ENCODE measurements around the gene USP54. TPM values are rescaled to one million over a fixed set of nuclear protein-coding genes. Genes with fewer than 3 reads are reported as not detected.
A peak's percentile ranks its signal among the peaks of the same experiment; 100 is the strongest.

The USP54 gene
- total and polyA plus RNA-seq, 3 donors from 2014 or later = 40.7 to 77.9 (median 61.3) TPM

GRCh38 chr10:73589563-73590126, 1.5 kb downstream of the USP54 start:
- peak; percentile 48 for DNase-seq
- TF ChIP-seq, protein P1, sequence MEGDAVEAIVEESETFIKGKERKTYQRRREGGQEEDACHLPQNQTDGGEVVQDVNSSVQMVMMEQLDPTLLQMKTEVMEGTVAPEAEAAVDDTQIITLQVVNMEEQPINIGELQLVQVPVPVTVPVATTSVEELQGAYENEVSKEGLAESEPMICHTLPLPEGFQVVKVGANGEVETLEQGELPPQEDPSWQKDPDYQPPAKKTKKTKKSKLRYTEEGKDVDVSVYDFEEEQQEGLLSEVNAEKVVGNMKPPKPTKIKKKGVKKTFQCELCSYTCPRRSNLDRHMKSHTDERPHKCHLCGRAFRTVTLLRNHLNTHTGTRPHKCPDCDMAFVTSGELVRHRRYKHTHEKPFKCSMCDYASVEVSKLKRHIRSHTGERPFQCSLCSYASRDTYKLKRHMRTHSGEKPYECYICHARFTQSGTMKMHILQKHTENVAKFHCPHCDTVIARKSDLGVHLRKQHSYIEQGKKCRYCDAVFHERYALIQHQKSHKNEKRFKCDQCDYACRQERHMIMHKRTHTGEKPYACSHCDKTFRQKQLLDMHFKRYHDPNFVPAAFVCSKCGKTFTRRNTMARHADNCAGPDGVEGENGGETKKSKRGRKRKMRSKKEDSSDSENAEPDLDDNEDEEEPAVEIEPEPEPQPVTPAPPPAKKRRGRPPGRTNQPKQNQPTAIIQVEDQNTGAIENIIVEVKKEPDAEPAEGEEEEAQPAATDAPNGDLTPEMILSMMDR (IDR thresholded peaks at IDR 0.05) = no peak
- no peak for TF ChIP-seq POLR2A (IDR thresholded peaks at IDR 0.05)
- no peak overlapping the region for H3K4me3 ChIP-seq
- intact Hi-C loops (cut with DNase I; ENCODE audit: low total_unique reads) = no loop called here
- 81 to 85% methylated on average over 3 of the region's 3 CpGs for WGBS, 2 donors
- H3K27ac ChIP-seq = peak overlapping the region in 1 of 2 donors; percentile 75
- no peaks in the 10 kb centered on the region for H3K36me3 ChIP-seq (ENCODE audit: low read depth, missing control alignments)
- no peaks in the 10 kb centered on the region for H3K27me3 ChIP-seq
- H3K9me3 ChIP-seq = no peaks in the 10 kb centered on the region
- peaks cover 29% of the 10 kb centered on the region for H3K4me1 ChIP-seq

DNA sequence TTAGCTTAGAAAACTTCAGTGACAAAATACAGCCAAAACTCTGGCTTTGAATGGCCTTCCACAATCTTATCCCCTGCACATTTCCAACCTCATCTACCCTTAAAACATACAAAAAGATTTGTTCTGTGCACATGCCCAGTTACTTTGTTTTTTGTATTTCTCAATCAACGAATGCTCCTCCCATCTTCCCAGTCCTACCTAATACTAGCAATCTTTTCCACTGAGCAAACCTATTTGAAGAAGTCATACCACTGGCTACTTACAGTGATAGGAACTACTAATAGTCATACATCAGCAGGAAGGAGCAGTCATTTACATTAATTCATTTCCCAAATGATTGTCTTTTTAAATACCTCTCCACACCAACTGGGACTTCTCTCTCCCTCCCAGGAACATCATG, 2.5 kb downstream of the USP54 start:
- no peak overlapping the region for H3K4me3 ChIP-seq
- H3K27me3 ChIP-seq = no peaks in the 10 kb centered on the region
- H3K9me3 ChIP-seq = no peaks in the 10 kb centered on the region
- no peaks in the 10 kb centered on the region for H3K36me3 ChIP-seq (ENCODE audit: low read depth, missing control alignments)
- intact Hi-C loops (cut with DNase I; ENCODE audit: low total_unique reads) = no loop called here
- H3K4me1 ChIP-seq = peaks cover 29% of the 10 kb centered on the region
- TF ChIP-seq, protein P1 (IDR thresholded peaks at IDR 0.05) = no peak
- TF ChIP-seq POLR2A (IDR thresholded peaks at IDR 0.05) = no peak
- no peak overlapping the region for H3K27ac ChIP-seq
- 78 to 79% methylated on average over 1 of the region's 1 CpG for WGBS, 2 donors
- DNase-seq = no peak

GRCh38 chr10:73586583-73586984, 4.6 kb downstream of the USP54 start:
- Histone ChIP-seq H3K36me3 (ENCODE audit: low read depth, missing control alignments) (no peaks in the 10 kb centered on the region), H3K4me3 (no peak overlapping the region), H3K4me1 (peaks cover 19% of the 10 kb centered on the region), H3K27ac (peak overlapping the region; percentile 73 to 75), H3K9me3 (no peaks in the 10 kb centered on the region), H3K27me3 (no peaks in the 10 kb centered on the region)
- peak; percentile 59 for DNase-seq
- TF ChIP-seq POLR2A (IDR thresholded peaks at IDR 0.05) = no peak
- TF ChIP-seq, protein P1 (IDR thresholded peaks at IDR 0.05) = no peak
- intact Hi-C loops (cut with DNase I; ENCODE audit: low total_unique reads) = no loop called here
- 29 to 32% methylated on average over 1 of the region's 1 CpG for WGBS, 2 donors

DNA sequence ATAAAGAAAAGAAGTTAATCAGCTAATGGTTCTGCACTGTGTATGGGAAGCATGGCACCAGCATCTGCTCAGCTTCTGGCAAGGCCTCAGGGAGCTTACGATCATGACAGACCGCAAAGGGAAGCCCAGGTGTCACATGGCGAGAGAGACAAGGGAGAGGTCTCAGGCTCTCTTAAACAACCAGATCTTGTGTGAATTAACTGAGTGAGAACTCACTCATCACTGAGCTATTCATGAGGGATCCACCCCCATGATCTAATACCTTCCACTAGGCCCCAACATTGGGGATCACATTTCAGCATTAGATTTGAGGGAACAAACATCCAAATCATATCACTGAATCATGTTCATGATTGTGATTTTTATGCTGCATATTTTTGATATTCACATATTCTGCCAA, 5.8 kb downstream of the USP54 start:
- TF ChIP-seq, protein P1 (IDR thresholded peaks at IDR 0.05) = no peak
- intact Hi-C loops (cut with DNase I; ENCODE audit: low total_unique reads) = no loop called here
- WGBS, 2 donors = 97 to 100% methylated on average over 3 of the region's 3 CpGs
- no peak for DNase-seq
- Histone ChIP-seq H3K4me3 (no peak overlapping the region), H3K4me1 (peaks cover 14% of the 10 kb centered on the region), H3K27me3 (no peaks in the 10 kb centered on the region), H3K9me3 (no peaks in the 10 kb centered on the region), H3K27ac (no peak overlapping the region), H3K36me3 (ENCODE audit: low read depth, missing control alignments) (no peaks in the 10 kb centered on the region)

- 95 to 98% methylated on average over 2 of the region's 2 CpGs for WGBS, 2 donors
- no peak for DNase-seq
- no peak for TF ChIP-seq POLR2A (IDR thresholded peaks at IDR 0.05)
- TF ChIP-seq, protein P1 (IDR thresholded peaks at IDR 0.05) = no peak
- intact Hi-C loops (cut with DNase I; ENCODE audit: low total_unique reads) = no loop called here
- peaks cover 14% of the 10 kb centered on the region for H3K4me1 ChIP-seq
- no peaks in the 10 kb centered on the region for H3K9me3 ChIP-seq
- no peak overlapping the region for H3K4me3 ChIP-seq
- no peaks in the 10 kb centered on the region for H3K36me3 ChIP-seq (ENCODE audit: low read depth, missing control alignments)
- H3K27me3 ChIP-seq = no peaks in the 10 kb centered on the region
- H3K27ac ChIP-seq = no peak overlapping the region
Measured at GRCh38 chr10:73584737-73585136, 6.4 kb downstream of the USP54 start.

Measured in testis (tissue), 3 donors.